IPS DF 6.9 (cell line): ENCODE data around the gene CPS1.

Experiments
- DNase-seq: peaks from one replicate; pipeline ENCODE4 v3.0.0-alpha.2; 2013; ENCODE audit warnings: low read depth, low spot score
- H3K27ac ChIP-seq: one replicate; pipeline ENCODE4 v1.5.1; 2013; ENCODE audit warnings: low read length, control low read depth
- H3K27me3 ChIP-seq: 2 replicates; pipeline ENCODE4 v1.6.1; 2013; ENCODE audit warnings: mild to moderate bottlenecking, low read length; ENCODE audit not compliant: control insufficient read depth, insufficient read depth
- H3K36me3 ChIP-seq: 2 replicates; pipeline ENCODE4 v1.6.1; 2013; ENCODE audit warnings: low read length; ENCODE audit not compliant: control insufficient read depth, insufficient read depth
- H3K4me1 ChIP-seq: 2 replicates; pipeline ENCODE4 v1.6.1; 2013; ENCODE audit warnings: low read length; ENCODE audit not compliant: control insufficient read depth, insufficient read depth
- H3K4me3 ChIP-seq: 2 replicates; pipeline ENCODE4 v1.5.1; 2013; ENCODE audit warnings: mild to moderate bottlenecking, low read length
- H3K9me3 ChIP-seq: 2 replicates; pipeline ENCODE4 v1.6.1; 2013; ENCODE audit warnings: low read length, inconsistent platforms; ENCODE audit not compliant: control insufficient read depth, insufficient read depth
- WGBS: extraction: QIAGEN DNeasy Blood & Tissue Kit; methylation state at CpG from one replicate; pipeline ENCODE4 v1.1.7; 2013; ENCODE audit warnings: mixed read lengths, missing lambda C conversion rate; ENCODE audit not compliant: insufficient read length, insufficient coverage; 5-methylcytosine and 5-hydroxymethylcytosine counted together

Gene CPS1

DNA sequence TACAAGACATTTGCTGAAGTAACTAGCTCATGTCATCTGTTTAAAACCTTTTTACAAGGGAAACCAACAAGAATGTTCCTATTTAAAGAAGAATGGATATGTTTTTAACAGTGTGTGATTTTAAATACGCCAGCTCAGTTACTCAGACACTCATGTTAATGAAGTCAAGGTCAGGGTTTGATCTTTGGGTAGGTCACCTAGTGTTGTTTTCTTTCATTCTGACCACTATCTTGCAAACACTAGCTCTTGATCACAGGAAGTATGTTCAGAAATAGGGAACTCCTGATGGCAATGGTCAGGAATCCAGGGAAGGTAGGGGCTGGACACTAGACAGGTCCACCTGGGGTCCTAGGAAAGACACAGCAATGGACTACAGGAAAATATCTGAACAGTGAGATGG lies 116.7 kb downstream of the CPS1 start:
- Histone ChIP-seq H3K27me3 (no peaks in the 10 kb centered on the region), H3K9me3 (no peaks in the 10 kb centered on the region), H3K4me3 (no peak overlapping the region), H3K36me3 (no peaks in the 10 kb centered on the region), H3K27ac (no peak overlapping the region), H3K4me1 (no peaks in the 10 kb centered on the region)
- no peak for DNase-seq
- WGBS, result no CpG with 5 or more reads among the region's 1 CpG

DNA sequence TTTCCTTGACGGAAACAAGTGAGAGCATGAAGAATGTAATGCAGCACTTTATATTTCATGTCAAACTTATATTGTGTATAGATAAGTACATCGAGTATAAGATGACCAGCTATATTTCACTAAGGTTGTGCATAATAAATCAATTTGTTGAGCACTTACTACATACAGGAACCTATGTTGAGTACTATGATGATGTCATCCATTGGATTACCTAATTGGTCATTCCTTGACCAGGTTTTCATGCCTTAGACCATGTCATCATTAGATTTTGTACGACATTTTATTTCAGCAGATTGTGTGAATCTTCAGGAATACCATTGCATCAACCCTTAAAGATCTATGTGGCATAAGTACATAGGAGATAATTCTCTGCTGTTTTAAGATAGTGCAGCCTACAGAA lies 119.7 kb downstream of the CPS1 start:
- H3K36me3 ChIP-seq, result no peaks in the 10 kb centered on the region
- WGBS, result no CpG with 5 or more reads among the region's 3 CpGs
- H3K4me1 ChIP-seq, result no peaks in the 10 kb centered on the region
- no peak for DNase-seq
- H3K4me3 ChIP-seq, result no peak overlapping the region
- H3K9me3 ChIP-seq, result no peaks in the 10 kb centered on the region
- no peak overlapping the region for H3K27ac ChIP-seq
- no peaks in the 10 kb centered on the region for H3K27me3 ChIP-seq

DNA sequence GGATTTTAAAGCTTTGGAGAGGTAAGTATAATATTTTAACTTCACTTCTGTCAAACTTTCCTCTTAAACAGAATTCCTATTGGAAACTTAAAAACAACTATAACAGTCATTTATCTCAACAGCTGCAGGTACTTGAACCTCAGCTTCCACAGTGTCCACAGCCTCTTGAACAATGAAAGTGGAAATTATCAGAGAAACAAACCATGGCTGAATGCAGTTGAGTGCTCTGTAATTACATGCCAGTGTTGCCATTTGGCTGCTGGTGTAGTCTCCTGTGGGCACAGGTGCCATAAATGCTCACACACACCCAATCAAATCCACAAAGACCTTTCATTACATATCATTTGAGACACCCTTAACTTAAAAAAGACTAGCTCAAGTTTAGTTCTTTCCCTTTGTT lies 125.1 kb downstream of the CPS1 start:
- H3K4me1 ChIP-seq, result no peaks in the 10 kb centered on the region
- no peaks in the 10 kb centered on the region for H3K27me3 ChIP-seq
- H3K4me3 ChIP-seq, result no peak overlapping the region
- H3K9me3 ChIP-seq, result no peaks in the 10 kb centered on the region
- no peaks in the 10 kb centered on the region for H3K36me3 ChIP-seq
- H3K27ac ChIP-seq, result no peak overlapping the region
- no peak for DNase-seq

DNA sequence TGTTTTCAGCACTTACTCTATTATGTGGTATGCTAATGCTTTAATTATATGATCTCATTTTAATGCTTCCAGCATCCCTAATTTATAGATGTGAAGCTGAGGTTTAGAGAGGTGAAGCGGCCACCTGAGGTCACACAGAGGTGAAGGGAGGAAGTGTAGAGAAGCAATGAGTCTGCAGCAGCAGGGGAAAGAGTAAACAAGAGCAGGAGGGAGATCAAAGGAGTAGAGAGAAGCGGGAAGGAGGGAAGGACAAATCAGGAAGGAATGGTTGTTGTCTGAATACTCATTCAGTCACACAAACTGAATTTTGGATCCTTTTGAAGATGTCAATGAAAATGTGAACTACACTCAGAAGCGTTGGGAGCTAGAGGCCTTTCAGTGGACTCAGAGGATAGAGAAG lies 130.0 kb downstream of the CPS1 start:
- H3K9me3 ChIP-seq, result no peaks in the 10 kb centered on the region
- H3K27me3 ChIP-seq, result no peaks in the 10 kb centered on the region
- H3K4me1 ChIP-seq, result no peaks in the 10 kb centered on the region
- no peaks in the 10 kb centered on the region for H3K36me3 ChIP-seq
- DNase-seq, result no peak
- no peak overlapping the region for H3K27ac ChIP-seq
- H3K4me3 ChIP-seq, result no peak overlapping the region
- WGBS, result no CpG with 5 or more reads among the region's 3 CpGs

DNA sequence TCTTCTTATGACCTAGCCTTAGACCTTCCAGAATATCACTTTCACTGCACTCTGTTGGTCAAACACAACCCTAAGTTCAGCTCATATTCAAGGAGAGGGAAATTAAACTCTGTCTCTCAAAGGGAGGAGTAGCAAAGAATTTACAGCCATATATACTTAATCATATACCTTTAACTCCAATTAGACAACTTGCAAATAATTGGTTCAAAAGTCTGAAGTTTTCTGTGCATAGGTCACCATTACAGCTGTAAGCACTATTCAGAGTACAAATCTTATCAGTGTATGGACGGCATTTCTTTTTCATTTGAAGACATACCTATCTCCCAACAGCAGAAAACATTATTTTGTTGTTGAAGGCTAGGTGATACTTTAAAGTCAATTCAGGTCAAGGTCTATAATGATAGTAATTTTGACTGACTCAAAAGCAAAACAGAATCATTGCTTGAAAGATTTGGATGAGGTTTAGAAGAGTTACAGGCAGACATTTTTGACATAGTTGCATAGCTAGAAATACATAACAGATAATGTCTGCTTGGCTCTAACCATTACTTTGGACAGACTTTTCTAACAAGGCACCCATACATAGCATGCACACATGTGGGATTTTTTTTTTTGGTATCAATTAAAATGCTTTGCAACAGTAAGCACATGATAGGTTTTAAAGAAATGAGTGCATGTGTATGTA lies 131.5 kb downstream of the CPS1 start:
- no peak for DNase-seq
- H3K27me3 ChIP-seq, result no peaks in the 10 kb centered on the region
- H3K36me3 ChIP-seq, result no peaks in the 10 kb centered on the region
- H3K27ac ChIP-seq, result no peak overlapping the region
- H3K4me3 ChIP-seq, result no peak overlapping the region
- H3K9me3 ChIP-seq, result no peaks in the 10 kb centered on the region
- no peaks in the 10 kb centered on the region for H3K4me1 ChIP-seq
- WGBS, result no CpG with 5 or more reads among the region's 1 CpG

DNA sequence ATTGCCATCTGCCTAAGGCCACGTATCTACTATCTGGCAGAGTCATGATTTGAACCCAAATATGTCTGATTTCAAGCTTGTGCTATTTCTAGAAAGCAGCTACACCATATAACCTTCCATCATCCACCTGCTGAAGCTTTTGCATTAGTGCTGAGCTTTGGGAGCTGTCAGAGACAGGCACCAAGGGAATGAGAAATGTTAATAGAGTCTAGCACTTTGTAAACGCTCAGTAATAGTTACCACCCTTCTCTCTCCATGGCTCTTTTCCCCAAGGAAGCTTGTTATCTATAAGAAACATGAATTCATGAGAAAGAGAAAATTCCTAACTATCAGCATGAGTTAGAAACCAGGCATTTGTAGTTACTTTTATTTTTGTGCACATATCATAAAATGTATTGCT lies 151.5 kb downstream of the CPS1 start:
- no CpG with 5 or more reads among the region's 2 CpGs for WGBS
- H3K27me3 ChIP-seq, result no peaks in the 10 kb centered on the region
- no peak overlapping the region for H3K27ac ChIP-seq
- H3K36me3 ChIP-seq, result no peaks in the 10 kb centered on the region
- no peaks in the 10 kb centered on the region for H3K9me3 ChIP-seq
- H3K4me1 ChIP-seq, result no peaks in the 10 kb centered on the region; the same call in 1 of the 2 replicates
- DNase-seq, result no peak
- H3K4me3 ChIP-seq, result no peak overlapping the region

DNA sequence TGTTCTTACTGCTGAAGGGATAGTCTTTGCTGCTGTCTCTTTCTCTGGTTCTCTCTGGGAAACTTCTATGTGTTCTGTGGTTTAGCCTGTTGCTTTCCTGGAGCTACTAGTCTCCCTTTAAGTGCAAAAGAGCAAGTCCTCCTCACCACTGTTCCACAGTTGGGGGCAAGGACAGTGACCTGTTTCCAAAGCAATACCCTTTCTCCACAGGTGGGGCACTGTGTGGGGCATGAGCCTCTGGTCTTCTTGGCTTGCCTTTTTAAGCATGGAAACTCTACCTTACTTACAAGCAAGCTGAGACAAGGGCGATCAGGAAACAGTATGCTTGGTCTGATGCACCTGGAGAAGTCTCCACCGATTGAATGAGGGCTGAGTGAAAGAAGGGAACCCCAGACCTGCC lies 156.7 kb downstream of the CPS1 start:
- no peaks in the 10 kb centered on the region for H3K36me3 ChIP-seq
- no peaks in the 10 kb centered on the region for H3K27me3 ChIP-seq
- H3K27ac ChIP-seq, result no peak overlapping the region
- no CpG with 5 or more reads among the region's 2 CpGs for WGBS
- no peaks in the 10 kb centered on the region for H3K4me1 ChIP-seq
- H3K9me3 ChIP-seq, result no peaks in the 10 kb centered on the region
- H3K4me3 ChIP-seq, result no peak overlapping the region
- DNase-seq, result no peak

DNA sequence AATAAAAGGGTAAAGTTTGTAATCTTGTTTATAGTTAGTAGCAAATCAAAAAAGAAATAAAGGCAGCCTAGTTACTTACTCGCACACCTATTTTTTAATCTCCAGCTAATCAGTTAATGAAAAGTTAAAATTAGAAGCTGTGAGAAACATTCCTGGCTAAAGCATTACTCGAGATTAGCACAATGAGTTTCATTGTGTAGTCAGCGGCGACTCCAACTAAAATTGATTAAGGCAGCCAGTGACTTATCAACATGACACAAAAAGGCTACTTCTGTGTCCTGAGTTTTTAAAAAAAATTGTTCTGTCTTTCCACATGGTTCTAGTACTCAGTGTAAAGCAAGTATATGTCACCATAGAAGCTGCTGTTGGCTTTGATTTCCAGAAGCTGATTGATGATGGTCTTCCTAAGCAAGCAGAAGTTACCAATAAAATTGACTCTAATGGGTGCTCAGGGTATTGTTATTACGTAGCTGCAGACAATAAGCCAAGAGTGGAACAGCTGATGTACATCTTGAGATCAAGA lies 159.2 kb downstream of the CPS1 start:
- Histone ChIP-seq H3K4me3 (no peak overlapping the region), H3K36me3 (no peaks in the 10 kb centered on the region), H3K9me3 (no peaks in the 10 kb centered on the region), H3K4me1 (no peaks in the 10 kb centered on the region; the same call in 1 of the 2 replicates), H3K27ac (no peak overlapping the region), H3K27me3 (no peaks in the 10 kb centered on the region)
- WGBS, result no CpG with 5 or more reads among the region's 5 CpGs
- no peak for DNase-seq

DNA sequence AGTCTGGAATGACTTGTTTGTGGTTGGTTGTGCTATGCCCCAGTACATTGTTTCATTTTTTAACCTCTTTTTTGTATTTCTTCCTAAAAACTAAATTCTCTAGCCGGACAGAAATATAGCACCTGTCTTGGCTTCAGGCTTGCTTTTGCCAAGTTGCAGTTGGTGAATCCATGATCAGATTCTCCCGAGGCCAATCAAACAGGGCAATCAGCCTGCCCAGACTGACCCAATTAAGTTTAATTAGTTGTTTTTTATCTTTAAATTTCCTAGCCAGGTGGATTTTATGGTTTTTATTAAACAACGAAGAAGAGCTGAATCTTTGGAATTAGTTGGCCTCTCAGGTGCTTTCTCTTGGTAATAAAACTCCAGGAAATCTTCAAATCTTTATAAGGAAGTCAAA lies 162.1 kb downstream of the CPS1 start:
- no peaks in the 10 kb centered on the region for H3K27me3 ChIP-seq
- no peaks in the 10 kb centered on the region for H3K9me3 ChIP-seq
- WGBS, result no CpG with 5 or more reads among the region's 3 CpGs
- no peaks in the 10 kb centered on the region for H3K36me3 ChIP-seq
- H3K4me1 ChIP-seq, result no peaks in the 10 kb centered on the region; the same call in 1 of the 2 replicates
- H3K4me3 ChIP-seq, result no peak overlapping the region
- H3K27ac ChIP-seq, result no peak overlapping the region
- no peak for DNase-seq

DNA sequence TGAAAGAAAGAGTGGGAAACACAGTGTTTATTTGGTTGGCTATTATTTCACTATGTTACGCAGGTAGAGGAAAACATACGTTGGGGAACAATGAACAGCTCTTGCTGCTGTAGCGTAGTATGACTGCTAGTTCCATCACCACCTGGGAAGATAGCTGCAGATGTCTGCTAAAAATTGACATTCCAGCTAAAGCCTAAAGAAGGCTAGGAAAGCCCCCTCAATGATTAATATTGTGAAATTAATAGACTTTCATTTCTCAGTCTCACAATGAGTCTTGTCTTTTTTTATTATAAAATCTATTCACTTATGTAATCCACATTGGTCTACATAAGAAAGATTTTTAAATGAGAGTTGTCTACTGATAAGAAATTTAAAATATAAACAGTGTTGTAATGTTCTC lies 165.7 kb downstream of the CPS1 start:
- Histone ChIP-seq H3K27ac (no peak overlapping the region), H3K9me3 (no peaks in the 10 kb centered on the region), H3K4me1 (no peaks in the 10 kb centered on the region; the same call in 1 of the 2 replicates), H3K27me3 (no peaks in the 10 kb centered on the region), H3K4me3 (no peak overlapping the region), H3K36me3 (no peaks in the 10 kb centered on the region)
- no CpG with 5 or more reads among the region's 3 CpGs for WGBS
- DNase-seq, result no peak

DNA sequence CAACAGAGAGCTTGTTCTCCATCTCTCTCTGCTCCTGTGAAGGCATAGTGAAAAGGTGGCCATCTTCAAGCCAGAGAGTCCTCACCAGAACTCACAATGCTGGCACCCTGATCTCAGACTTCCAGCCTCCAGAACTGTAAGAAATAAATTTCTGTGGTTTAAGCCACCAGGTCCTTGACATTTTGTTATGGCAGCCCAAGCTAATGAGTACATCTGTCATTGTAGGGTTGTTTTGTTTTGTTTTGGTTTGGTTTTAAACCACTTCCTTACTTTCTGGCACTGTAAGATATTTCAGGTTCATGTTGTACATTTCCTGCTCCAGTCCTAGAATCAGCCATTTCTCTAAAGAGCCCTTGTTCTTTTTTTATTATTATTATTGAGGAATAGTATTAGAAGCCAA lies 171.2 kb downstream of the CPS1 start:
- H3K36me3 ChIP-seq, result no peaks in the 10 kb centered on the region
- no peaks in the 10 kb centered on the region for H3K27me3 ChIP-seq
- H3K4me1 ChIP-seq, result no peaks in the 10 kb centered on the region
- DNase-seq, result no peak
- H3K4me3 ChIP-seq, result no peak overlapping the region
- H3K9me3 ChIP-seq, result no peaks in the 10 kb centered on the region
- H3K27ac ChIP-seq, result no peak overlapping the region
